SH-SY5Y (cell line): Measurements from ENCODE around the gene STAT4.

Source experiments
- GATA2 ChIP-seq: IDR thresholded peaks from 2 replicates; pipeline ENCODE4 v1.6.1; 2011; ENCODE audit warnings: mild to moderate bottlenecking, low read depth, low read length
- GATA3 ChIP-seq: IDR thresholded peaks from 2 replicates; pipeline ENCODE4 v1.6.1; 2011; ENCODE audit warnings: low read depth, mild to moderate bottlenecking, low read length, moderate library complexity

GRCh38 chr2:190981333-190981732 is 169.5 kb downstream of the STAT4 start:
- no peak for TF ChIP-seq GATA3
- TF ChIP-seq GATA2: no peak
